ENCODE results near the gene PPP1CA.
A peak's percentile ranks its signal among the peaks of the same experiment; 100 is the strongest.

The PPP1CA gene

DNA sequence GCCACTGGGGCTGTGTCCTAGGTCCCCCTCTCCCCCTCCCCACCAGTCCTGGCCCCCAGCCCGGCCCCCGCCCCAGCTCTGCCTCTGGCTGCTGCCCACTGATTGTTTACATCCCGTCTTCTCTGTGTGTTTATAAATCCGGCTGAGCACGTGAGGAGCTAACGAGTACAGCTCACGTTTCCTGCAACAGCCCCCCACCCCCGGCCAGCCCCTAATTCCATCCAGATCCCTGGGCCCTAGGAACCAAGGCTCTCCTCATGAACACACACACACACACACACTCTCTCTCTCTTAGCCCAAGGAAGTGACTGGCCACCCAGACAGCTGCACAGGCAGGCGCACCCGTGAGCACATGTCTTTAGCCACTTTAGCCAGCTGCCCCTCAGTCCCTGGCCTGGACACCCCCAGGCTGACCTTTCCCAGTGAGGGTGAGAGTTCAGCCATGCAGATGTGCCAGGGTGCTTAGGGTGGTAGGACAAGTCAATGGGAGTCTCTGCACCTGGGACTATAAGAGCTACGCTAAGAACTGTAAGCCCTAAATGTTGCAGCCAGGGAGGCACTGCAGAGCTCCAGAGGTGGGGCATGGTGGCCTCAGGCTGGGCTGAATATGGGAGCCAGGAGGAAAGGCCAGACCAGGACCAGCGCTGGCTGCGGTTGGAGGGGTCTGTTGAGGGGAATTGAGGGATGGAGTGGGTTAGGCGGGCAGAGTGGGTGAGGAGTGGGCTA is 31.1 kb downstream of the PPP1CA start:
- H3K4me3 ChIP-seq (ENCODE audit: extremely low read depth, insufficient read depth, low read length, poor library complexity, severe bottlenecking): no peak overlapping the region

GRCh38 chr11:67369801-67370284 is 31.8 kb downstream of the PPP1CA start:
- Histone ChIP-seq H3K36me3 (ENCODE audit: control insufficient read depth, insufficient read depth, low read length) (peaks cover 6% of the 10 kb centered on the region), H3K4me1 (ENCODE audit: control insufficient read depth, insufficient read depth, low read length, poor library complexity, severe bottlenecking) (peaks cover 37% of the 10 kb centered on the region), H3K27ac (ENCODE audit: low read depth, low read length, severe bottlenecking) (peak overlapping the region; percentile 81), H3K9me3 (ENCODE audit: control insufficient read depth, low read length) (no peaks in the 10 kb centered on the region), H3K4me3 (ENCODE audit: extremely low read depth, insufficient read depth, low read length, poor library complexity, severe bottlenecking) (no peak overlapping the region)
- WGBS, 2 experiments (ENCODE audit: insufficient coverage in 2 of 2): 68 to 79% methylated on average over 12 of the region's 12 CpGs

More for the DNA sequence above, 31.1 kb downstream of the PPP1CA start:
- H3K9me3 ChIP-seq (ENCODE audit: control insufficient read depth, low read length): no peaks in the 10 kb centered on the region
- peak overlapping the region; percentile 81 for H3K27ac ChIP-seq (ENCODE audit: low read depth, low read length, severe bottlenecking)
- 67 to 69% methylated on average over 10 to 12 of the region's 14 CpGs for WGBS, 2 experiments (ENCODE audit: insufficient coverage in 2 of 2)
- peaks cover 38% of the 10 kb centered on the region for H3K4me1 ChIP-seq (ENCODE audit: control insufficient read depth, insufficient read depth, low read length, poor library complexity, severe bottlenecking)
- H3K36me3 ChIP-seq (ENCODE audit: control insufficient read depth, insufficient read depth, low read length): no peaks in the 10 kb centered on the region

GRCh38 chr11:67369275-67369674 is 32.4 kb downstream of the PPP1CA start:
- 96 to 99% methylated on average over 7 to 8 of the region's 8 CpGs for WGBS, 2 experiments (ENCODE audit: insufficient coverage in 2 of 2)
- Histone ChIP-seq H3K9me3 (ENCODE audit: control insufficient read depth, low read length) (no peaks in the 10 kb centered on the region), H3K4me3 (ENCODE audit: extremely low read depth, insufficient read depth, low read length, poor library complexity, severe bottlenecking) (no peak overlapping the region), H3K4me1 (ENCODE audit: control insufficient read depth, insufficient read depth, low read length, poor library complexity, severe bottlenecking) (peaks cover 31% of the 10 kb centered on the region), H3K36me3 (ENCODE audit: control insufficient read depth, insufficient read depth, low read length) (peaks cover 12% of the 10 kb centered on the region), H3K27ac (ENCODE audit: low read depth, low read length, severe bottlenecking) (peak overlapping the region; percentile 81)

DNA sequence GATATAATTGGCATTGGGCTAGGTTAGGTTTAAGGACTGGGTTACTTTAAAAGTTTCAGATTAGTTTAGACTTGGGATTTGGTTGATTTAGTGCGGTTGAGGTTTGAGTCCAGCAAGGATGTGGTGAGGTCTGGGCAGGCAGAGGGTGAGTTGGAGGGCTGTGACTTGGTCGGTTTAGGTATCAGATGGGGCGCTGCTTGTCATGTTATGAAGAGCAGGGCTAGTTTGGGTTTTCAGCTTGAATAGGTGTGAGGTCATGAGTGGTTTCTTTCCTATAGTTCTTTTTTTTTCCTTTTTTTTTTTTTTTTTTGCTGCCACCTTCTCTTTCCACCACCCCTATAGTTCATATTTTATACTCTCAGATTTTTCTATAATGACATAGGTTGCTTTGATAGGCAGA is 33.0 kb downstream of the PPP1CA start:
- no peaks in the 10 kb centered on the region for H3K9me3 ChIP-seq (ENCODE audit: control insufficient read depth, low read length)
- peaks cover 31% of the 10 kb centered on the region for H3K4me1 ChIP-seq (ENCODE audit: control insufficient read depth, insufficient read depth, low read length, poor library complexity, severe bottlenecking)
- no peak overlapping the region for H3K4me3 ChIP-seq (ENCODE audit: extremely low read depth, insufficient read depth, low read length, poor library complexity, severe bottlenecking)
- no peak overlapping the region for H3K27ac ChIP-seq (ENCODE audit: low read depth, low read length, severe bottlenecking)
- H3K36me3 ChIP-seq (ENCODE audit: control insufficient read depth, insufficient read depth, low read length): peaks cover 13% of the 10 kb centered on the region
- 100% methylated on average over 1 of the region's 3 CpGs for WGBS, 2 experiments (ENCODE audit: insufficient coverage in 2 of 2)

- Histone ChIP-seq H3K4me1 (ENCODE audit: control insufficient read depth, insufficient read depth, low read length, poor library complexity, severe bottlenecking) (peaks cover 29% of the 10 kb centered on the region), H3K36me3 (ENCODE audit: control insufficient read depth, insufficient read depth, low read length) (peaks cover 13% of the 10 kb centered on the region), H3K4me3 (ENCODE audit: extremely low read depth, insufficient read depth, low read length, poor library complexity, severe bottlenecking) (no peak overlapping the region), H3K27ac (ENCODE audit: low read depth, low read length, severe bottlenecking) (no peak overlapping the region), H3K9me3 (ENCODE audit: control insufficient read depth, low read length) (no peaks in the 10 kb centered on the region)
- 87 to 92% methylated on average over 6 to 7 of the region's 7 CpGs for WGBS, 2 experiments (ENCODE audit: insufficient coverage in 2 of 2)
These were observed 33.9 kb downstream of the PPP1CA start for GRCh38 chr11:67367761-67368227.

GRCh38 chr11:67366961-67367760 is 34.5 kb downstream of the PPP1CA start:
- Histone ChIP-seq H3K4me3 (ENCODE audit: extremely low read depth, insufficient read depth, low read length, poor library complexity, severe bottlenecking) (no peak overlapping the region), H3K9me3 (ENCODE audit: control insufficient read depth, low read length) (no peaks in the 10 kb centered on the region), H3K27ac (ENCODE audit: low read depth, low read length, severe bottlenecking) (no peak overlapping the region), H3K36me3 (ENCODE audit: control insufficient read depth, insufficient read depth, low read length) (peaks cover 13% of the 10 kb centered on the region), H3K4me1 (ENCODE audit: control insufficient read depth, insufficient read depth, low read length, poor library complexity, severe bottlenecking) (peaks cover 29% of the 10 kb centered on the region)
- 92 to 94% methylated on average over 21 to 24 of the region's 25 CpGs for WGBS, 2 experiments (ENCODE audit: insufficient coverage in 2 of 2)

GRCh38 chr11:67366546-67366945 is 35.1 kb downstream of the PPP1CA start:
- Histone ChIP-seq H3K9me3 (ENCODE audit: control insufficient read depth, low read length) (no peaks in the 10 kb centered on the region), H3K4me1 (ENCODE audit: control insufficient read depth, insufficient read depth, low read length, poor library complexity, severe bottlenecking) (peaks cover 23% of the 10 kb centered on the region), H3K4me3 (ENCODE audit: extremely low read depth, insufficient read depth, low read length, poor library complexity, severe bottlenecking) (no peak overlapping the region), H3K27ac (ENCODE audit: low read depth, low read length, severe bottlenecking) (no peak overlapping the region), H3K36me3 (ENCODE audit: control insufficient read depth, insufficient read depth, low read length) (peaks cover 13% of the 10 kb centered on the region)
- WGBS, 2 experiments (ENCODE audit: insufficient coverage in 2 of 2): 96 to 100% methylated on average over 2 to 4 of the region's 8 CpGs

- Histone ChIP-seq H3K36me3 (ENCODE audit: control insufficient read depth, insufficient read depth, low read length) (peaks cover 13% of the 10 kb centered on the region), H3K4me1 (ENCODE audit: control insufficient read depth, insufficient read depth, low read length, poor library complexity, severe bottlenecking) (peaks cover 16% of the 10 kb centered on the region), H3K9me3 (ENCODE audit: control insufficient read depth, low read length) (no peaks in the 10 kb centered on the region), H3K4me3 (ENCODE audit: extremely low read depth, insufficient read depth, low read length, poor library complexity, severe bottlenecking) (no peak overlapping the region), H3K27ac (ENCODE audit: low read depth, low read length, severe bottlenecking) (no peak overlapping the region)
- 77 to 78% methylated on average over 13 to 14 of the region's 14 CpGs for WGBS, 2 experiments (ENCODE audit: insufficient coverage in 2 of 2)
These were observed 35.8 kb downstream of the PPP1CA start for GRCh38 chr11:67365736-67366444.

GRCh38 chr11:67364783-67365722 is 36.6 kb downstream of the PPP1CA start:
- Histone ChIP-seq H3K4me3 (ENCODE audit: extremely low read depth, insufficient read depth, low read length, poor library complexity, severe bottlenecking) (no peak overlapping the region), H3K4me1 (ENCODE audit: control insufficient read depth, insufficient read depth, low read length, poor library complexity, severe bottlenecking) (peaks cover 8% of the 10 kb centered on the region), H3K9me3 (ENCODE audit: control insufficient read depth, low read length) (no peaks in the 10 kb centered on the region), H3K27ac (ENCODE audit: low read depth, low read length, severe bottlenecking) (no peak overlapping the region), H3K36me3 (ENCODE audit: control insufficient read depth, insufficient read depth, low read length) (peaks cover 13% of the 10 kb centered on the region)
- 91 to 93% methylated on average over 17 to 19 of the region's 24 CpGs for WGBS, 2 experiments (ENCODE audit: insufficient coverage in 2 of 2)
